ENCODE results near the gene NACC2.
A peak's percentile ranks its signal among the peaks of the same experiment; 100 is the strongest.

Gene NACC2

DNA sequence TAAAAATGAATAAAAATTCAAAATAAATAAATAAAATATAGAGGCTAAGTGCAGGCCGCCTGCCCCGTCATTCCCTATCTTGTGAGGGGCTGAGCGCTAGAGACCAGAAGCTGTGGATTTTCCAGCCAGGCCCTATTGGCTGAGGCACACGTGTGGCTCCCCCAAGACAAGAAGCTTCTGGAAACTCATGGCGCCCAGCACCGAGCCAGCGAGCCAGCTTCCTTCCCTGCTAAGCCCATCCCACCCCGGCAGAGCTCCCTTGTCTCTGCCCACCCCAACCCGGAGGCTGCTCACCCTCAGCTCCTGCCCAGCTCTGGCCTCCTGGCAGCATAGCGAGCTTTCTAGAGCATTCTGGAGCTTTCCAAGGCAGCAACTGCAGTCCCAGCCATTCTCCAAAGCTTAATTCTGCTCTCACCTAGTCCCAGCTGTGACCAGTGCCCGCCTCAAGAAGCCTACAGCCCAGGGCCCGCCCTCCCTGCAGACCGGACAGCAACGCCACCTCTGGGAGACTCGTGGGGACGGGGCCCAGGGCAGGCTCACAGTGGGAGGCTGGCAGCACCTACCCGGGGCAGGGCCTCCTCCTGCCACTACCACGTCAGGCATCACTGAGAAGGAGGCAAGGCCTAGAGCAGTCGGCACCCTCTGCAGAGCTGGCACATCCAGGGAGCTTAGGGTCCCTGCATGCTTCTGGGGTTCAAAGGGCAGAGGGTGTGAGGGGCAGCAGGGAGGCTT lies 46.8 kb upstream of the NACC2 start:
- TF ChIP-seq, protein P1, sequence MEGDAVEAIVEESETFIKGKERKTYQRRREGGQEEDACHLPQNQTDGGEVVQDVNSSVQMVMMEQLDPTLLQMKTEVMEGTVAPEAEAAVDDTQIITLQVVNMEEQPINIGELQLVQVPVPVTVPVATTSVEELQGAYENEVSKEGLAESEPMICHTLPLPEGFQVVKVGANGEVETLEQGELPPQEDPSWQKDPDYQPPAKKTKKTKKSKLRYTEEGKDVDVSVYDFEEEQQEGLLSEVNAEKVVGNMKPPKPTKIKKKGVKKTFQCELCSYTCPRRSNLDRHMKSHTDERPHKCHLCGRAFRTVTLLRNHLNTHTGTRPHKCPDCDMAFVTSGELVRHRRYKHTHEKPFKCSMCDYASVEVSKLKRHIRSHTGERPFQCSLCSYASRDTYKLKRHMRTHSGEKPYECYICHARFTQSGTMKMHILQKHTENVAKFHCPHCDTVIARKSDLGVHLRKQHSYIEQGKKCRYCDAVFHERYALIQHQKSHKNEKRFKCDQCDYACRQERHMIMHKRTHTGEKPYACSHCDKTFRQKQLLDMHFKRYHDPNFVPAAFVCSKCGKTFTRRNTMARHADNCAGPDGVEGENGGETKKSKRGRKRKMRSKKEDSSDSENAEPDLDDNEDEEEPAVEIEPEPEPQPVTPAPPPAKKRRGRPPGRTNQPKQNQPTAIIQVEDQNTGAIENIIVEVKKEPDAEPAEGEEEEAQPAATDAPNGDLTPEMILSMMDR (IDR thresholded peaks at IDR 0.05) = no peak
- no peak for DNase-seq
- Mint-ChIP-seq H3K27me3 (ENCODE audit: low read depth, poor library complexity) (peaks cover 37% of the 10 kb centered on the region), H3K4me1 (peaks cover 16% of the 10 kb centered on the region), H3K9me3 (no peaks in the 10 kb centered on the region), H3K4me3 (no peak overlapping the region), H3K36me3 (ENCODE audit: low read depth) (no peaks in the 10 kb centered on the region), H3K27ac (no peak overlapping the region)

DNA sequence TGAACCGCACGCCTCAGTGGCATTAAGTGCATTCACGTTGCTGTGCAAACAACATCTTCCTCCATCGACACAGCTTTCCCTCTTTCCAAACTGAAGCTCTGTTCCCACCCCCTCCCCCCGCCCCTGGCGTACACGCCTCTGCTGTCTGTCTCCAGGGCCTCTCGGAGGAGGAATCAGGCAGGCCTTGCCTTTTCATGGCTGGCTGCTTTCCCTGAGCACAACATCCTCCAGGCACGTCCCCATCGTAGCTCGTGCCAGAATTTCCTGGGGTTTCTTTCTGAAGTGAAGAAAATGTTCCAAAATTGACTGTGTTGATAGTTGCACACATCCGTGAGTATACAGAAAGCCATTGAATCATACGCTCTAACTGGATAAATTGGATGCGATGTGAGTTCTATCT lies 45.9 kb upstream of the NACC2 start:
- no peak overlapping the region for H3K4me3 Mint-ChIP-seq
- peaks cover 16% of the 10 kb centered on the region for H3K4me1 Mint-ChIP-seq
- no peak overlapping the region for H3K27ac Mint-ChIP-seq
- peak; percentile 19 for DNase-seq
- H3K9me3 Mint-ChIP-seq = no peaks in the 10 kb centered on the region
- H3K27me3 Mint-ChIP-seq (ENCODE audit: low read depth, poor library complexity) = peaks cover 38% of the 10 kb centered on the region
- no peaks in the 10 kb centered on the region for H3K36me3 Mint-ChIP-seq (ENCODE audit: low read depth)
- TF ChIP-seq, protein P1 (IDR thresholded peaks at IDR 0.05) = no peak

DNA sequence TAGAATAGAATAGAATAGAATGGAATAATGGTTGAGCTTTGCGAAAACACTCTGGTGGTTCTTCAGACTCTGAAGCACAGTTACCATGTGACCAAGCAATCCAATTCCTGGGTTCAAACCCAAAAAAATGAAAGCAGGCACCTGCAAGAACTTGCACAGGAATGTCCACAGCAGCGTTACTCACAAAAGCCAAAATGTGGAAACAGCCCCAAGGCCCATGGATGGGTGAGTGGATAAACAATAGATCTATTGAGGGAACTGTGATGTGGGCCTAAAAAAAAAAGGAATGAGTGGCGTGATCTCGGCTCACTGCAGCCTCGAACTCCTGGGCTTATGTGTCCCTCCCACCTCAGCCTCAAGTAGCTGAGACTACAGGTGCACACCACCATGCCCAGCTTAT lies 45.0 kb upstream of the NACC2 start:
- H3K27me3 Mint-ChIP-seq (ENCODE audit: low read depth, poor library complexity) = peaks cover 39% of the 10 kb centered on the region
- peaks cover 16% of the 10 kb centered on the region for H3K4me1 Mint-ChIP-seq
- H3K36me3 Mint-ChIP-seq (ENCODE audit: low read depth) = no peaks in the 10 kb centered on the region
- no peaks in the 10 kb centered on the region for H3K9me3 Mint-ChIP-seq
- no peak overlapping the region for H3K27ac Mint-ChIP-seq
- no peak overlapping the region for H3K4me3 Mint-ChIP-seq
- TF ChIP-seq, protein P1 (IDR thresholded peaks at IDR 0.05) = no peak
- DNase-seq = no peak

DNA sequence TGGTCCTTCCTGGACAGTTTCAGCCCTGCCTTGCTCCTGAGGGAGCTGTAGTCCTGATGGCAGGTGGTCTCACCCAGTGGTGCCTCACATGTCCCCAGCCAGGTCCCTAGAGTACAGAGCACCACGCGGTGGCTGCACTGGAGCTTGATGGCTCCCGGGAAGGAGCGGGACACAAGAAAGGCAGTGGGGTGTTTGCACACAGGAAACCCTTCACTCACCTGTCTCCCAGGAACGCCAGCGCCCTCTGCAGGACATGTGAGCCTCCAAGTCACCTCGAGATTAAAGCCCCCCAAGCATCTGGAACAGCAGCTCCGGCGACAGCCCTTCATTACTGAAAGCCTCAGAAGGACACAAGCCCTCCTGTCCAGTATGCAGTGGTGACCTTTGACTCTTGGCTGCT lies 43.5 kb upstream of the NACC2 start:
- peak; percentile 65 for DNase-seq

DNA sequence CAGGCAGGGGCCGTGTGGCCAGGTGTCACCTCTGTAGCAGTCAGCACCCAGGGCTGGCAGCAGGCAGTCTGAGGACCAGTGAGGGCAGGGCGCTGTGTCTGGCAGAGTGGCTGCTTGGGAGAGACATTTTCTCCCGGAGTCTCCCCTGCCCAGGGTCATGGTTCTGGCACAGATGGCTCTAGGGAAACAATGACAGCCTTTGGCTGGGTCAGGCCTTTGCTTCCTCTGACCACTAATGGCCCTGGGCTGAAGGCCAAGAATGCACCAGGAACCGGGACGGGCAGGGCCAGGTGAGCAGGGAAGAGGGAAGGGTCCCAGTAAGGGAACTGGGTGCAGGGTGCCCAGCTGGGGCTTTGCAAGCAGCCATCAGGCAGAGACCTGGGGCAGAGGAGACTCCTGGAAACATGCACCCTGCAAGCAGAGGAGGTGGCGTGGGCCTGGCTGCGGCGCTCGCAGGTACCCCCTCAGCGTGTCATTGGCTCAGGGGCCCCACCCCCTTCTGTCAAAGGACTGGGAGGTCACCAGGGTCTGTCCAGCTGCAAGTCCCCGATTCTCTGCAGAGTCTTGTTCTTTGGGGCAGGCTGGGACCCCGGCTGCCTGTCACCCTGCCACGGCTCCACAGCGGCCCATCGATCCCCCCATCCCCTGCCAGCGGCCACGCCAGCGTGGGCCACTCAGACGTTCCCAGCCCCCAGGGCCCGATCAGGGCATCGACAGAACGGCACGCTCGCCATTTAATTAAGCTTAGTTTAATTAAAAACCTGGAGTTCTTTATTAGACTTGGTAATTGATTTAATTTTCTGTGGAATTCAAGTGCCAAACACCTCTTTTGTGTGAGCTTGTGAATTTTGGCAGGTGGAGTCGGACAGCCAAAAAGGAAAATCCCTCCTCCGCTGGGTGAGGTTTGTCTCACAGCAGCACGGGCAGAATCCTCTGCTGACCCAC lies 42.5 kb upstream of the NACC2 start:
- Mint-ChIP-seq H3K36me3 (ENCODE audit: low read depth) (no peaks in the 10 kb centered on the region), H3K9me3 (no peaks in the 10 kb centered on the region), H3K27ac (no peak overlapping the region), H3K27me3 (ENCODE audit: low read depth, poor library complexity) (peaks cover 50% of the 10 kb centered on the region), H3K4me3 (no peak overlapping the region), H3K4me1 (peaks cover 19% of the 10 kb centered on the region)
- TF ChIP-seq, protein P1 (IDR thresholded peaks at IDR 0.05) = no peak
- no peak for DNase-seq

More for the DNA sequence above, 43.5 kb upstream of the NACC2 start:
- Mint-ChIP-seq H3K9me3 (no peaks in the 10 kb centered on the region), H3K36me3 (ENCODE audit: low read depth) (no peaks in the 10 kb centered on the region), H3K27me3 (ENCODE audit: low read depth, poor library complexity) (peaks cover 44% of the 10 kb centered on the region), H3K4me3 (no peak overlapping the region), H3K27ac (no peak overlapping the region), H3K4me1 (peaks cover 21% of the 10 kb centered on the region)
- TF ChIP-seq, protein P1 (IDR thresholded peaks at IDR 0.05) = peak; percentile 41

Data from nephron progenitor cell (in vitro differentiated cells).